Omental fat pad (tissue), 4 donors: ENCODE measurements around the gene RBMS3. TPM values are rescaled to one million over a fixed set of nuclear protein-coding genes. Genes with fewer than 3 reads are reported as not detected.
"Not testable (repeated sequence)": the region's sequence is repeated elsewhere in the genome, so short reads cannot be mapped to it uniquely, and the experiment has no call there.

Source experiments
- ATAC-seq: fragments of 150-250 bp; one replicate; pipeline ENCODE4 v1.9.1; 2016; ENCODE audit warnings: mild to moderate bottlenecking, moderate library complexity; ENCODE audit not compliant: low FRiP score
- DNase-seq: peaks from one replicate; pipeline ENCODE4 v3.0.0-alpha.2; 2019; ENCODE audit warnings: low spot score
- CTCF ChIP-seq, 3 donors: fragments of 450-650 bp; IDR thresholded peaks; one replicate each; pipeline ENCODE4 v1.5.1; 2016 to 2017; ENCODE audit warnings: antibody characterized with exemption in 3 of 3, mild to moderate bottlenecking in 3 of 3, moderate library complexity in 2 of 3
- total RNA-seq, 4 donors: library from RNA; depleted of rRNA; stranded (reverse); fragments of >200 nt; gene quantifications; one replicate each; pipeline ENCODE4 v1.1.0, GENCODE V29; 2016

The RBMS3 gene
- total RNA-seq, 4 donors from 2014 or later = 61.5 to 185 (median 120) TPM

GRCh38 chr3:29802057-29802456 is 521.2 kb downstream of the RBMS3 start:
- no peak for TF ChIP-seq CTCF (IDR thresholded peaks at IDR 0.05)
- no peak for DNase-seq
- ATAC-seq = no peak

DNA sequence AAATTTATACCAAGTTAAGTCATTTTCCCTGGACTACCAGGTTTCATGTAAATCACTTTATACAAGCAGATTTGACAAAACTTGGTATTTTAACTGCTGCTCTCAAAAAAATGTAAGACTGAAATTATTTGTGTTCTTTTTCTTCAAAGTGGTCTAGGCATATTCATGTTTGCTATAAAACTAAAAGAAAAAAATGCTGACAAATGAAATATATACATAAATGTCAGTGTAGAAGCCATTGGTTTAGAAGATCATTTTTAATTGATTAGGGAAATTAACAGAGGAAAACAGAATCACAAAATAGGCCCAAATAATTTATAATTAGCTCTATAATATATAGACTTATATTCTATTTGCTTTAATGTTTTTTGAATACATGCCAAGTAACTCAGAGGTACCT is 523.2 kb downstream of the RBMS3 start:
- no peak for ATAC-seq
- no peak for DNase-seq
- no peak for TF ChIP-seq CTCF (IDR thresholded peaks at IDR 0.05)

GRCh38 chr3:29805757-29806156 is 524.9 kb downstream of the RBMS3 start:
- TF ChIP-seq CTCF (IDR thresholded peaks at IDR 0.05) = no peak
- ATAC-seq (no peak), DNase-seq (no peak)

DNA sequence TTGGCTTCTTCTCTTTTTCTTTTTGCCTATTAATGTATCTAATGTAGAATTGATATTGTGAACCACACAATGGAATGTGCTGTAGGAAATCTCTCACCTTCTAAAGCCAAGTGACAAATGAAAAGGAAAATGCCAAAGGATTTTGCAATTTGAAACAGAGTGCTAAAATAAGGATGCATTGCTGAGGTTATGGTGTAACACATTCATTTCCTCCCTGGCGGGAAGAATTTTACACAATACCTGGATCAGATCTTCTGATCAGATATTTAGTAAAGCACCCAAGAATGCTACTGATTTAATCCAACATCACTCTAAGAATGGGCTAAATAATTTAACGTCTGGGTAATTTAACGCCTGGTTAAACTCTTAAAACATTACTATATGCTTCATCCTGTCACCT is 527.5 kb downstream of the RBMS3 start:
- ATAC-seq, DNase-seq: not testable (repeated sequence)

DNA sequence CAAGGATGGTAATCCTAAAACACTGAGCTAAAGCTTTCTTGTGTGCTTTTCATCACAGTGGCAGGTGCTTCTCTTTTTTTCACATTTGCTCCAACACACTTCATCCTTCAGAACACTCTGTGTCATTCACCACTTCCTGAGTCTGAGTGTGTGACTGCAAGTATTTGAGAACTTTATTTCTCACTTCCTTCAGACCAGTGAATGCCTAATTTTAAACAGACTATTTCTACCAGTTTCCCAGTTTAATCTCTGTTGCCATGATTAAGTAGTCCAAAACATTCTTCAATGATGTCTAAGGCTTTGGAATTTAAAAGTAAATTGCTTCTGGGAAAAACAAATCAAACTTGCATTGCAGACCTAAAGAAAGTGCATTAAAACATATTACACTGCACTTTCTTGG is 541.2 kb downstream of the RBMS3 start:
- no peak for TF ChIP-seq CTCF (IDR thresholded peaks at IDR 0.05)
- DNase-seq (no peak), ATAC-seq (no peak)

DNA sequence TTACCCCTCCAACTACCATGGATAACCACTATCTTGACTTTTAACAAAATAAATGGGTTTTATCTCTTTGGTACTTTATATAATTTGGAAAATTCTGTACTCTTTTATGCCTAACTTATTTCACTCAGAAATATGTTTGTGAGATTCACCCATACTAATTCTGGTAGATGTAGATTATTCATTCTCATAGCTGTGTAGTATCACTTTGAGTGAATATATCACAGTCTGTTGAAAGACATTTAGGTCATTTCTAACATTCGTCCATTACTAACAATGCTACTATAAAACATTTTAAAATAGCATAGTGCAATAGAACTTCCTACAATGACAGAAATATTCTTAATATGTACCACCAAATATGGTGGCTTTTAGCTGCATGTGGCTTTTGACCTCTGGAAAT is 542.4 kb downstream of the RBMS3 start:
- no peak for TF ChIP-seq CTCF (IDR thresholded peaks at IDR 0.05)
- DNase-seq = no peak
- ATAC-seq = no peak

DNA sequence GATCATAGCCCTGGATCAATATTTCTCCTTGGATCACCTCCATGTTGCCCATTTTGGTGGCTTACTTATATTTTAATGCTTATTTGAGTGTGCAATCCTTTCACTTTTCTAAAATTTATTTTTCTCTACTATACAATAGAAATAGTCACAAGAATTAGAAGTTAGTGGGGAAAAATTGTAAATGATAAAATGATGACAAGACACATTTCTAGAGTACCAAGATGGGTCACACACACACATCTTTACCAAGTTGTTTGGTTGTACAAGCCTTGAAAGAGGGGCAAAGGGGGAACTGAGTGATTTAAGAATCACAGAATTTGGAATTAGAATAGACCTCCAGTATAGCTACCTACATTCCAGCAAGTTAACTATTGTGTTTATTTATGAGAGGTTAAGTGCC is 545.8 kb downstream of the RBMS3 start:
- no peak for DNase-seq
- no peak for ATAC-seq
- TF ChIP-seq CTCF (IDR thresholded peaks at IDR 0.05) = no peak

- TF ChIP-seq CTCF (IDR thresholded peaks at IDR 0.05) = no peak
- no peak for DNase-seq
- ATAC-seq = no peak
These were observed 546.9 kb downstream of the RBMS3 start for GRCh38 chr3:29827756-29828155.
